ENCODE results near the gene DDX41. TPM values are rescaled to one million over a fixed set of nuclear protein-coding genes. Genes with fewer than 3 reads are reported as not detected.

The DDX41 gene
- total and polyA plus RNA-seq, 10 of the 15 experiments (the other 5 are each of a cell fraction or from before 2014, with no cell fraction given) = 32.7 to 215 (median 93.6) TPM

GRCh38 chr5:177473443-177474001 is 43.2 kb downstream of the DDX41 start, which contains the start of gene DBN1 (continued):
- TF ChIP-seq EGR1 (IDR thresholded peaks at IDR 0.05; ENCODE audit: borderline replicate concordance in 1 of 2, low read depth in 2 of 2, low read length in 2 of 2) = peak in 1 of 2 experiments; percentile 64; a peak in 1 of 3 replicates
- no peak for TF ChIP-seq ZSCAN29 (IDR thresholded peaks at IDR 0.05)
- no peak for TF ChIP-seq MLLT1 (IDR thresholded peaks at IDR 0.05)
- TF ChIP-seq MEF2B (IDR thresholded peaks at IDR 0.05; ENCODE audit: partially characterized antibody, poor library complexity, severe bottlenecking) = no peak
- no peak for TF ChIP-seq EP300 (IDR thresholded peaks at IDR 0.05; ENCODE audit: borderline replicate concordance in 1 of 2, control insufficient read depth in 1 of 2, low read depth in 2 of 2, low read length in 2 of 2)
- TF ChIP-seq STAT3 (IDR thresholded peaks at IDR 0.05; ENCODE audit: low read depth, low read length) = no peak
- no peak for TF ChIP-seq REST (IDR thresholded peaks at IDR 0.05; ENCODE audit: low read depth, low read length)

All from GM12878 (cell line).